HG02642 (cell line): ENCODE measurements around the gene TMEM165.

ENCODE experiments used
- ATAC-seq: cut with Tn5 transposase; IDR thresholded peaks from one replicate; pipeline ENCODE4 v1.9.1; 2021; ENCODE audit warnings: mild to moderate bottlenecking; ENCODE audit not compliant: unreplicated experiment, poor library complexity

Gene TMEM165

GRCh38 chr4:55446578-55446922 lies 50.8 kb downstream of the TMEM165 start:
- ATAC-seq = no peak

GRCh38 chr4:55447108-55447708 lies 51.5 kb downstream of the TMEM165 start:
- no peak for ATAC-seq

GRCh38 chr4:55447831-55448230 lies 52.1 kb downstream of the TMEM165 start:
- no peak for ATAC-seq

- no peak for ATAC-seq
These were observed 54.8 kb downstream of the TMEM165 start for GRCh38 chr4:55450566-55450965.

- no peak for ATAC-seq
These were observed 62.4 kb downstream of the TMEM165 start for GRCh38 chr4:55458164-55458563.

- ATAC-seq = no peak
These were observed 62.9 kb downstream of the TMEM165 start for GRCh38 chr4:55458611-55459010.

GRCh38 chr4:55466001-55466400 lies 70.2 kb downstream of the TMEM165 start:
- no peak for ATAC-seq

GRCh38 chr4:55468724-55469123 lies 73.0 kb downstream of the TMEM165 start:
- ATAC-seq = no peak

GRCh38 chr4:55469979-55470378 lies 74.2 kb downstream of the TMEM165 start:
- ATAC-seq = no peak
